Urinary bladder (tissue), 4 donors: Measurements from ENCODE around the gene FEZ2. TPM values are rescaled to one million over a fixed set of nuclear protein-coding genes. Genes with fewer than 3 reads are reported as not detected.

Experiments
- DNase-seq: peaks from one replicate; pipeline ENCODE4 v3.0.0-alpha.2; 2015; ENCODE audit errors: extremely low spot score
- H3K27ac ChIP-seq: one replicate; pipeline ENCODE4 v1.5.1; 2013; ENCODE audit warnings: low read depth, mild to moderate bottlenecking, moderate library complexity
- H3K36me3 ChIP-seq: one replicate; pipeline ENCODE4 v1.6.1; 2013; ENCODE audit warnings: mild to moderate bottlenecking, moderate library complexity; ENCODE audit not compliant: insufficient read depth
- H3K4me1 ChIP-seq: one replicate; pipeline ENCODE4 v1.6.1; 2013; ENCODE audit warnings: mild to moderate bottlenecking, moderate library complexity; ENCODE audit not compliant: insufficient read depth
- H3K4me3 ChIP-seq: one replicate; pipeline ENCODE4 v1.5.1; 2013; ENCODE audit warnings: low read depth, low read length
- WGBS: extraction: QIAGEN DNeasy Blood & Tissue Kit; methylation state at CpG from one replicate; pipeline ENCODE4 v1.1.7; 2013; 5-methylcytosine and 5-hydroxymethylcytosine counted together
- polyA plus RNA-seq: library from polyadenylated mRNA; stranded (reverse); fragments of 200-250 nt; gene quantifications from one replicate; pipeline ENCODE4 v1.2.3, GENCODE V29; 2013
- total RNA-seq: library from RNA; depleted of rRNA; stranded (reverse); fragments of >200 nt; gene quantifications from one replicate; pipeline ENCODE4 v1.2.3, GENCODE V29; 2014
- donor health status: healthy with polysubstance abuse.
- donor health status: healthy.

FEZ2 gene
- total and polyA plus RNA-seq, 2 donors: 39.3 to 69.6 TPM

GRCh38 chr2:36525245-36525644 is 72.7 kb downstream of the FEZ2 start:
- Histone ChIP-seq H3K27ac (no peak overlapping the region), H3K4me3 (no peak overlapping the region), H3K36me3 (peaks cover 2% of the 10 kb centered on the region), H3K4me1 (no peaks in the 10 kb centered on the region)
- 74% methylated on average over 5 of the region's 5 CpGs for WGBS
- no peak for DNase-seq

GRCh38 chr2:36523153-36523552 is 74.8 kb downstream of the FEZ2 start:
- no peak overlapping the region for H3K27ac ChIP-seq
- H3K4me1 ChIP-seq: no peaks in the 10 kb centered on the region
- WGBS: 71% methylated on average over 4 of the region's 4 CpGs
- no peak for DNase-seq
- H3K36me3 ChIP-seq: peaks cover 2% of the 10 kb centered on the region
- no peak overlapping the region for H3K4me3 ChIP-seq

- Histone ChIP-seq H3K36me3 (peaks cover 2% of the 10 kb centered on the region), H3K27ac (no peak overlapping the region), H3K4me3 (no peak overlapping the region), H3K4me1 (no peaks in the 10 kb centered on the region)
- WGBS: 96% methylated on average over 4 of the region's 4 CpGs
- DNase-seq: no peak
These were observed 77.5 kb downstream of the FEZ2 start for GRCh38 chr2:36520431-36520830.

- 78% methylated on average over 8 of the region's 8 CpGs for WGBS
- Histone ChIP-seq H3K4me3 (no peak overlapping the region), H3K27ac (no peak overlapping the region), H3K4me1 (no peaks in the 10 kb centered on the region), H3K36me3 (no peaks in the 10 kb centered on the region)
- no peak for DNase-seq
These were observed 81.7 kb downstream of the FEZ2 start for GRCh38 chr2:36516136-36516870.

GRCh38 chr2:36515538-36515937 is 82.4 kb downstream of the FEZ2 start:
- Histone ChIP-seq H3K36me3 (no peaks in the 10 kb centered on the region), H3K27ac (no peak overlapping the region), H3K4me1 (no peaks in the 10 kb centered on the region), H3K4me3 (no peak overlapping the region)
- DNase-seq: no peak
- 95% methylated on average over 7 of the region's 7 CpGs for WGBS

GRCh38 chr2:36513661-36514060 is 84.3 kb downstream of the FEZ2 start:
- over 99% methylated on average over 2 of the region's 2 CpGs for WGBS
- DNase-seq: no peak
- H3K27ac ChIP-seq: no peak overlapping the region
- H3K4me1 ChIP-seq: no peaks in the 10 kb centered on the region
- no peak overlapping the region for H3K4me3 ChIP-seq
- no peaks in the 10 kb centered on the region for H3K36me3 ChIP-seq

GRCh38 chr2:36512705-36513104 is 85.3 kb downstream of the FEZ2 start:
- H3K36me3 ChIP-seq: no peaks in the 10 kb centered on the region
- H3K27ac ChIP-seq: no peak overlapping the region
- H3K4me1 ChIP-seq: no peaks in the 10 kb centered on the region
- no peak for DNase-seq
- H3K4me3 ChIP-seq: no peak overlapping the region
- WGBS: 75% methylated on average over 3 of the region's 3 CpGs

- WGBS: 92% methylated on average over 9 of the region's 9 CpGs
These were observed 85.9 kb downstream of the FEZ2 start for GRCh38 chr2:36511858-36512603.

GRCh38 chr2:36509075-36509474 is 88.9 kb downstream of the FEZ2 start:
- no peaks in the 10 kb centered on the region for H3K4me1 ChIP-seq
- no peaks in the 10 kb centered on the region for H3K36me3 ChIP-seq
- H3K27ac ChIP-seq: no peak overlapping the region
- no peak for DNase-seq
- 92% methylated on average over 6 of the region's 6 CpGs for WGBS
- no peak overlapping the region for H3K4me3 ChIP-seq

More at GRCh38 chr2:36511858-36512603, 85.9 kb downstream of the FEZ2 start:
- no peak overlapping the region for H3K4me3 ChIP-seq
- H3K27ac ChIP-seq: no peak overlapping the region
- H3K36me3 ChIP-seq: no peaks in the 10 kb centered on the region
- no peak for DNase-seq
- H3K4me1 ChIP-seq: no peaks in the 10 kb centered on the region

GRCh38 chr2:36507408-36507812 is 90.6 kb downstream of the FEZ2 start:
- Histone ChIP-seq H3K4me1 (no peaks in the 10 kb centered on the region), H3K27ac (no peak overlapping the region), H3K36me3 (peaks cover 2% of the 10 kb centered on the region), H3K4me3 (no peak overlapping the region)
- no peak for DNase-seq

Other genes starting within 250 kb of the FEZ2 start
- 78.0 TPM for gene CRIM1, start 242.4 kb downstream of the FEZ2 start, total RNA-seq
- gene CRIM1, start 242.4 kb downstream of the FEZ2 start, polyA plus RNA-seq: 36.6 TPM
- 10.0 TPM for gene VIT, start 98.5 kb upstream of the FEZ2 start, total RNA-seq
- 47.4 TPM for gene VIT, start 98.5 kb upstream of the FEZ2 start, polyA plus RNA-seq